ENCODE data around the gene TTC31. TPM values are rescaled to one million over a fixed set of nuclear protein-coding genes. Genes with fewer than 3 reads are reported as not detected.

Gene TTC31
- total RNA-seq, 3 donors from 2014 or later: 27.2 to 34.1 (median 30.9) TPM

GRCh38 chr2:74444498-74445318, 38.2 kb upstream of the TTC31 start:
- intact Hi-C loops (cut with DNase I, micrococcal nuclease): no loop called here
- no peaks in the 10 kb centered on the region for H3K9me3 ChIP-seq

GRCh38 chr2:74447230-74447999, 35.5 kb upstream of the TTC31 start:
- no peak overlapping the region for H3K4me3 ChIP-seq
- peaks cover 4% of the 10 kb centered on the region for H3K4me1 ChIP-seq (ENCODE audit: low read depth)
- TF ChIP-seq CTCF (IDR thresholded peaks at IDR 0.05): no peak
- H3K9me3 ChIP-seq: no peaks in the 10 kb centered on the region
- no peak for DNase-seq
- no peaks in the 10 kb centered on the region for H3K36me3 ChIP-seq (ENCODE audit: low read depth)
- intact Hi-C loops (cut with DNase I, micrococcal nuclease): no loop called here
- ATAC-seq: peak; percentile 53

More at GRCh38 chr2:74444498-74445318, 38.2 kb upstream of the TTC31 start:
- Histone ChIP-seq H3K36me3 (ENCODE audit: low read depth) (no peaks in the 10 kb centered on the region), H3K4me3 (no peak overlapping the region), H3K4me1 (ENCODE audit: low read depth) (peaks cover 10% of the 10 kb centered on the region)
- ATAC-seq (no peak), DNase-seq (no peak)
- no peak for TF ChIP-seq CTCF (IDR thresholded peaks at IDR 0.05)

- Histone ChIP-seq H3K4me1 (ENCODE audit: low read depth) (no peaks in the 10 kb centered on the region), H3K36me3 (ENCODE audit: low read depth) (no peaks in the 10 kb centered on the region), H3K9me3 (no peaks in the 10 kb centered on the region), H3K4me3 (no peak overlapping the region)
- no peak for ATAC-seq
- intact Hi-C loops (cut with DNase I, micrococcal nuclease): no loop called here
- DNase-seq: no peak
- no peak for TF ChIP-seq CTCF (IDR thresholded peaks at IDR 0.05)
Measured at GRCh38 chr2:74448771-74449170, 34.1 kb upstream of the TTC31 start.

- H3K9me3 ChIP-seq: no peaks in the 10 kb centered on the region
- no peak for TF ChIP-seq CTCF (IDR thresholded peaks at IDR 0.05)
- intact Hi-C loops (cut with DNase I, micrococcal nuclease): no loop called here
Measured at GRCh38 chr2:74450570-74451190, 32.2 kb upstream of the TTC31 start.

GRCh38 chr2:74454654-74455511, 28.0 kb upstream of the TTC31 start, which contains the start of gene INO80B:
Gene INO80B, plus strand, starts transcription at chr2:74455087. Its CDS starts 30 bp downstream, at chr2:74455117.
- H3K9me3 ChIP-seq: no peaks in the 10 kb centered on the region
- intact Hi-C loops (cut with DNase I, micrococcal nuclease): no loop called here
- H3K4me3 ChIP-seq: peak within 1 kb of the TSS; percentile 29
- no peaks in the 10 kb centered on the region for H3K36me3 ChIP-seq (ENCODE audit: low read depth)
- DNase-seq (peak; percentile 96 to 98 (median 98)), ATAC-seq (peak; percentile 77)
- TF ChIP-seq CTCF (IDR thresholded peaks at IDR 0.05): no peak
- H3K4me1 ChIP-seq (ENCODE audit: low read depth): peaks cover 32% of the 10 kb centered on the region

More at GRCh38 chr2:74450570-74451190, 32.2 kb upstream of the TTC31 start:
- no peak for DNase-seq
- ATAC-seq: no peak
- no peaks in the 10 kb centered on the region for H3K36me3 ChIP-seq (ENCODE audit: low read depth)
- H3K4me1 ChIP-seq (ENCODE audit: low read depth): peaks cover 9% of the 10 kb centered on the region
- H3K4me3 ChIP-seq: no peak overlapping the region

All from mucosa of descending colon (tissue), 3 donors.